LNCaP clone FGC (cell line): ENCODE measurements around the gene SEMA6A.

Source experiments
- DNase-seq: peaks from one replicate; pipeline ENCODE4 v3.0.0-alpha.2; 2011; ENCODE audit warnings: low read depth
- H3K4me3 ChIP-seq: 2 replicates; pipeline ENCODE4 v1.5.1; 2011; ENCODE audit warnings: mild to moderate bottlenecking, low read depth, low read length, control low read depth
- TF ChIP-seq, protein P1 (sequence below): IDR thresholded peaks from 2 replicates; pipeline ENCODE4 v1.5.1; 2012; ENCODE audit warnings: mild to moderate bottlenecking; ENCODE audit not compliant: control insufficient read depth, insufficient read depth; ENCODE audit errors: extremely low read depth

Gene SEMA6A

DNA sequence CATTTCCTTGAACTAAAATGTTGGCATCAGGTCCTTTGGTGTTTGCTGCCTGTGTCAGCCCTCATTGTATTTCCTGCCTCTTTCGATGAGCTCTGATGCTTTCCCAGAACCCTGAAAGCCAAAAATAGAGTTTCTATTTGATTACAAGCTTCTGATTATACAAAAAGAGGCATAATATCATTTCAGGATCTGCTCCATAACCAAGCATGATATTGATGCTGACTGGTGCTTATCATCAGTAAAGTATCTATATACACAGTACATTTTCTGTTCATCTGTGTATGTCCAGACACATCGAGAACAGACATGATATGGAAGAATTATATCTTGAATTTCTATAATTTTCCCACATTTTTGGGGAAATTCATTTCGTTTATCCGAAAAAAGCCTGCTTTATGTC is 58.6 kb downstream of the SEMA6A start:
- DNase-seq, result no peak
- H3K4me3 ChIP-seq, result no peak overlapping the region
- TF ChIP-seq, protein P1, sequence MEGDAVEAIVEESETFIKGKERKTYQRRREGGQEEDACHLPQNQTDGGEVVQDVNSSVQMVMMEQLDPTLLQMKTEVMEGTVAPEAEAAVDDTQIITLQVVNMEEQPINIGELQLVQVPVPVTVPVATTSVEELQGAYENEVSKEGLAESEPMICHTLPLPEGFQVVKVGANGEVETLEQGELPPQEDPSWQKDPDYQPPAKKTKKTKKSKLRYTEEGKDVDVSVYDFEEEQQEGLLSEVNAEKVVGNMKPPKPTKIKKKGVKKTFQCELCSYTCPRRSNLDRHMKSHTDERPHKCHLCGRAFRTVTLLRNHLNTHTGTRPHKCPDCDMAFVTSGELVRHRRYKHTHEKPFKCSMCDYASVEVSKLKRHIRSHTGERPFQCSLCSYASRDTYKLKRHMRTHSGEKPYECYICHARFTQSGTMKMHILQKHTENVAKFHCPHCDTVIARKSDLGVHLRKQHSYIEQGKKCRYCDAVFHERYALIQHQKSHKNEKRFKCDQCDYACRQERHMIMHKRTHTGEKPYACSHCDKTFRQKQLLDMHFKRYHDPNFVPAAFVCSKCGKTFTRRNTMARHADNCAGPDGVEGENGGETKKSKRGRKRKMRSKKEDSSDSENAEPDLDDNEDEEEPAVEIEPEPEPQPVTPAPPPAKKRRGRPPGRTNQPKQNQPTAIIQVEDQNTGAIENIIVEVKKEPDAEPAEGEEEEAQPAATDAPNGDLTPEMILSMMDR, result no peak

DNA sequence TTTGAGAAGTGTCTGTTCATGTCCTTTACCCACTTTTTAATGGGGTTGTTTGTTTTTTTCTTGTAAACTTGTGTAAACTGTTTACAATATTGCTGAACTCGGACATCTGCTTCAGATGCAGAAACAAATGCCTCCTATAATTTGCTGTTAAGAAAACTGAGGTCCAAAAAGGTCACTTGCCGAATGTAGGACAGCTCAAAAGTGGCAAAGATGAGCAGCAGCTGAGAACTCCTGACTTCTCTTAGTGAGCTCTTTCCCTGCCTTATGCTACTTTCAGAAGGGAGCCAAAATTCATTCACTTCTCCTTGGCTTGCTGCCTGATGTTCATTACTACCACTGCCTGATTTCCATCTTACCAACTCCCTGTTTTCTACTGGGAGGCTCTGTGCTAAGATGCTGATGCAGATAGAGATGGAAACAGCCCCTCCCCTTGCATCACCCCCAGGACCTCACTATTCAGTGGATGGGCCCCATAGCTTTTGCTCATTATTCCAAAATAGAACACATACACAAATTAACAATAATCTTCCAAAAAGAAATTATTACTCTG is 60.1 kb downstream of the SEMA6A start:
- TF ChIP-seq, protein P1, result no peak
- no peak for DNase-seq
- no peak overlapping the region for H3K4me3 ChIP-seq

DNA sequence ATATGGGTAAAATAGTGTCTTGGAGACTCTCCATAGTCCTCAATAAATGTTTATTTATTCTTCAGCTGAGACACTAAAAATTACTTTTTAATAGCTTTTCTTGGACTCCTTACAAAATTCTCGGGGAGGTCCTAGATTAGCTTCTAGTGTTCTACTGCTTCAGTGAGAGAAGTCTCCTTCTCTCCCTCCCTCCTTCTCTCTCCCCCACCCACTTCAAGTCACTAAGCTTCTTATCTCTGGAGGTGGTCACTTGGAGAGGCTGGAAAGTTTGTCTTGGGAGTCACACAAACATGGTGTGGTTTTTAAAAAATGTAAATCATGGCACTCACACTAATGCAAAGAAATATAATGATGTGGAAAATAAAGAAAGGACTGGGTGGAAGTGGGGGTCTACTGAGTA is 64.1 kb downstream of the SEMA6A start:
- no peak overlapping the region for H3K4me3 ChIP-seq
- TF ChIP-seq, protein P1, result no peak
- no peak for DNase-seq

DNA sequence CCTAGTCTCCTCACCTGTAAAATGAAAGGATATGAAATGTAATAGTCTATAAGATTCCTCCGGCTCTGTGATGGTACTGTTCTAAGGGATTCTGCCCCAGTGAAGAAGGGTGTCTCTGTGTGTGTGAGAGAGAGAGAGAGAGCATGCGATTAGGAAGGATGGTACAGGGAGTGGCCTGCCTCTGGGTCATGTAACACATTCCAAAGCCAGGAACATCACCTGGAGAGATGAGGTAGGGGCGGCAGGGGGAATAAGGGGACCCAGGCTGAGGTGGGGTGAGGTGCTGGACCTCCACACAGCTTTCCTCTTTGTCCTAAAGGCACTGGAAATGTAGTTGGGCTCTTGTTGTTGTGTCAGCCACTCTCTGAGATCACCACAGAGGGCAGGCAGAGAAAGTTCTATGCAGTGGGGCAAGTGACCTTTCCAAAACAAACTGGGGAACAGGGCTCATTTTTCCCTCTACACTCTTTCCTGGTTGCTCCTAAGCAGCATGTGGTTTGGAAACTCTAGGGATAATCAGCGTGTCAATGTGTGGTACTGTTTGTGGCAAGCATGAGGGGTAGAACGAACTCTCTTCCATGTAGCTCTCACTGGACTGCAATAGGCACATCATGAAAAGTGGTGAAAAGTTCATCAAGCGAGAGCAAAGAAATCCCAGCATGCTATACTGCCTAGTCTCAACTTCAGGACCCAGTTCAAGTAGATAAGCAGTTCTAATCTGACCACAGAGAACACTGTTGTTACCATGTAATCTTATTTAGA is 65.0 kb downstream of the SEMA6A start:
- H3K4me3 ChIP-seq, result no peak overlapping the region
- TF ChIP-seq, protein P1, result no peak
- no peak for DNase-seq

DNA sequence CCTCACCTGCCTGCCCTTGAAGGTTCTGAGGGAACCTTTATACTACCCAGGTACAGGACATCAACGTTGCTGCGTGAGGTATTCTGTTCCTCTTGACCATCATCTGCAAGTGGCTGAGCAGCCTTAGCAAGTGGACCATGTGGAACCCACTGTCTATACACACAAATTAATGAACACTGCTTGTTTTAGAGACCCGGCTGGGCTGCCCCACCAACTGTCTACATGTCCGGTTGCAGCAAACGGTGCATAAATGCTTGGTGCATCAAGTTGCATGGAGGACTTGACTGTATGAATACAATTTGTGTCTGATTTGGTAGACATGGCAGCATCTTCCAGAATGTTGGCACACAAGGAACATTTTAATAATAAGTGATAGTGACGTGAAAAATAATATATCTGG is 65.8 kb downstream of the SEMA6A start:
- TF ChIP-seq, protein P1, result no peak
- no peak for DNase-seq
- no peak overlapping the region for H3K4me3 ChIP-seq

DNA sequence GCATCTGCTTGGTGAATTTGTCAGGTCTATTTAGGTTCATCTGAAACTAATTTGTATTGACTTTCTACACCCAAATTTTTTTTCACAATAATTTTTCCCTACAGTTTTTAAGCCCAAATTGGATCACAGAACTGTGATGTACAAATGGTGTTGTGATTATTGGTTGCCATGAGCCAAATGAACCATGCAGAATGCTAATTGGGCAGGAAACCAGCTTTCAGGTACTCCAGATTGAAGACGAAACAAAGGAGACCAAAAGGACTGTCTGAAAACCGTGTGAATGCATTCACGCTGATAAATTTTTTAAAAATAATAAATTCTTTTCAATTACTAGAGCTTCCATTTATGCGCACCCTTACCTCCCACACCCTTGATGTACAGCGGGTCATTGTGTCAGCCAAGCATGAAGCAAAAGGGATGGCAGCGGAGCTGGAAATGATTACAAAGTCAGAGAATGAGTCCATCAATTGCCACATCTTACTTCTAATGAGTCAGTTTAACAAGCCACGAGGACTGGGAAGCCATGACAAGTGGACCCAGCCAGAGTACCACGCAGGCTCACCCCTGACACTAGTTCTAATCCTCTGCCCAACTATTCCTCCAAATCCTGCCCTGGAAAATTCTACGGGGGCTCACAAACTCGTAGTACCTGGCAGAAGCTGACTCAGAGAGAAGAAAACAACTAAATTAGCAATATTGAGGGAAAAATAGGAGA is 66.5 kb downstream of the SEMA6A start:
- no peak for DNase-seq
- no peak overlapping the region for H3K4me3 ChIP-seq
- TF ChIP-seq, protein P1, result no peak
